ENCODE measurements around the gene NUP153. TPM values are rescaled to one million over a fixed set of nuclear protein-coding genes. Genes with fewer than 3 reads are reported as not detected.

The NUP153 gene
- total and polyA plus RNA-seq, 10 of the 15 experiments (the other 5 are each of a cell fraction or from before 2014, with no cell fraction given) = 13.9 to 77.7 (median 56.2) TPM

GRCh38 chr6:17621003-17621402 lies 85.7 kb downstream of the NUP153 start (continued):
- TF ChIP-seq CREM (IDR thresholded peaks at IDR 0.05; ENCODE audit: low read depth) = peak; percentile 10; the same call in 1 of the 2 replicates
- no peak for TF ChIP-seq NFYB (IDR thresholded peaks at IDR 0.05; ENCODE audit: insufficient read depth, low read depth, low read length)
- TF ChIP-seq CEBPB (IDR thresholded peaks at IDR 0.05; ENCODE audit: borderline replicate concordance in 1 of 2, low read depth in 2 of 2, low read length in 2 of 2) = no peak
- peak; percentile 12; the same call in 1 of the 2 replicates for TF ChIP-seq RAD21 (IDR thresholded peaks at IDR 0.05; ENCODE audit: insufficient read depth, low read depth, low read length)
- no peak for TF ChIP-seq BACH1 (IDR thresholded peaks at IDR 0.05; ENCODE audit: borderline replicate concordance)
- TF ChIP-seq NRF1 (conservative IDR thresholded peaks at IDR 0.05; ENCODE audit: low read depth, low read length) = no peak
- TF ChIP-seq, protein P1, sequence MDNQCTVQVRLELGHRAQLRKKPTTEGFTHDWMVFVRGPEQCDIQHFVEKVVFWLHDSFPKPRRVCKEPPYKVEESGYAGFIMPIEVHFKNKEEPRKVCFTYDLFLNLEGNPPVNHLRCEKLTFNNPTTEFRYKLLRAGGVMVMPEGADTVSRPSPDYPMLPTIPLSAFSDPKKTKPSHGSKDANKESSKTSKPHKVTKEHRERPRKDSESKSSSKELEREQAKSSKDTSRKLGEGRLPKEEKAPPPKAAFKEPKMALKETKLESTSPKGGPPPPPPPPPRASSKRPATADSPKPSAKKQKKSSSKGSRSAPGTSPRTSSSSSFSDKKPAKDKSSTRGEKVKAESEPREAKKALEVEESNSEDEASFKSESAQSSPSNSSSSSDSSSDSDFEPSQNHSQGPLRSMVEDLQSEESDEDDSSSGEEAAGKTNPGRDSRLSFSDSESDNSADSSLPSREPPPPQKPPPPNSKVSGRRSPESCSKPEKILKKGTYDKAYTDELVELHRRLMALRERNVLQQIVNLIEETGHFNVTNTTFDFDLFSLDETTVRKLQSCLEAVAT (IDR thresholded peaks at IDR 0.05) = no peak
- no peak for TF ChIP-seq ZNF207 (IDR thresholded peaks at IDR 0.05; ENCODE audit: borderline replicate concordance)
- peak; percentile 56 to 57; a peak in 2 of 4 replicates for TF ChIP-seq IKZF2 (IDR thresholded peaks at IDR 0.05)
- TF ChIP-seq ATF7 (IDR thresholded peaks at IDR 0.05; ENCODE audit: low read depth) = peak; percentile 50; the same call in 1 of the 2 replicates
- no peak for TF ChIP-seq TARDBP (IDR thresholded peaks at IDR 0.05; ENCODE audit: borderline replicate concordance)
- no peak for TF ChIP-seq IRF4 (IDR thresholded peaks at IDR 0.05; ENCODE audit: low read depth, low read length)
- no peak for TF ChIP-seq CHD1 (IDR thresholded peaks at IDR 0.05; ENCODE audit: low read depth, low read length)
- no peak for TF ChIP-seq HDAC2 (IDR thresholded peaks at IDR 0.05)
- TF ChIP-seq RELA (IDR thresholded peaks at IDR 0.05; ENCODE audit: borderline replicate concordance, partially characterized antibody) = no peak
- 0 out of 4 replicates have a peak, but pooled peaks of 1 of the 2 experiments have one; percentile 43 for TF ChIP-seq ETV6 (conservative IDR thresholded peaks at IDR 0.05 in 1 of 2, IDR thresholded peaks at IDR 0.05 in 1 of 2; ENCODE audit: borderline replicate concordance in 1 of 2, low read depth in 1 of 2)
- no peak for TF ChIP-seq WRNIP1 (IDR thresholded peaks at IDR 0.05; ENCODE audit: borderline replicate concordance, low read depth, low read length)
- TF ChIP-seq, protein P2, sequence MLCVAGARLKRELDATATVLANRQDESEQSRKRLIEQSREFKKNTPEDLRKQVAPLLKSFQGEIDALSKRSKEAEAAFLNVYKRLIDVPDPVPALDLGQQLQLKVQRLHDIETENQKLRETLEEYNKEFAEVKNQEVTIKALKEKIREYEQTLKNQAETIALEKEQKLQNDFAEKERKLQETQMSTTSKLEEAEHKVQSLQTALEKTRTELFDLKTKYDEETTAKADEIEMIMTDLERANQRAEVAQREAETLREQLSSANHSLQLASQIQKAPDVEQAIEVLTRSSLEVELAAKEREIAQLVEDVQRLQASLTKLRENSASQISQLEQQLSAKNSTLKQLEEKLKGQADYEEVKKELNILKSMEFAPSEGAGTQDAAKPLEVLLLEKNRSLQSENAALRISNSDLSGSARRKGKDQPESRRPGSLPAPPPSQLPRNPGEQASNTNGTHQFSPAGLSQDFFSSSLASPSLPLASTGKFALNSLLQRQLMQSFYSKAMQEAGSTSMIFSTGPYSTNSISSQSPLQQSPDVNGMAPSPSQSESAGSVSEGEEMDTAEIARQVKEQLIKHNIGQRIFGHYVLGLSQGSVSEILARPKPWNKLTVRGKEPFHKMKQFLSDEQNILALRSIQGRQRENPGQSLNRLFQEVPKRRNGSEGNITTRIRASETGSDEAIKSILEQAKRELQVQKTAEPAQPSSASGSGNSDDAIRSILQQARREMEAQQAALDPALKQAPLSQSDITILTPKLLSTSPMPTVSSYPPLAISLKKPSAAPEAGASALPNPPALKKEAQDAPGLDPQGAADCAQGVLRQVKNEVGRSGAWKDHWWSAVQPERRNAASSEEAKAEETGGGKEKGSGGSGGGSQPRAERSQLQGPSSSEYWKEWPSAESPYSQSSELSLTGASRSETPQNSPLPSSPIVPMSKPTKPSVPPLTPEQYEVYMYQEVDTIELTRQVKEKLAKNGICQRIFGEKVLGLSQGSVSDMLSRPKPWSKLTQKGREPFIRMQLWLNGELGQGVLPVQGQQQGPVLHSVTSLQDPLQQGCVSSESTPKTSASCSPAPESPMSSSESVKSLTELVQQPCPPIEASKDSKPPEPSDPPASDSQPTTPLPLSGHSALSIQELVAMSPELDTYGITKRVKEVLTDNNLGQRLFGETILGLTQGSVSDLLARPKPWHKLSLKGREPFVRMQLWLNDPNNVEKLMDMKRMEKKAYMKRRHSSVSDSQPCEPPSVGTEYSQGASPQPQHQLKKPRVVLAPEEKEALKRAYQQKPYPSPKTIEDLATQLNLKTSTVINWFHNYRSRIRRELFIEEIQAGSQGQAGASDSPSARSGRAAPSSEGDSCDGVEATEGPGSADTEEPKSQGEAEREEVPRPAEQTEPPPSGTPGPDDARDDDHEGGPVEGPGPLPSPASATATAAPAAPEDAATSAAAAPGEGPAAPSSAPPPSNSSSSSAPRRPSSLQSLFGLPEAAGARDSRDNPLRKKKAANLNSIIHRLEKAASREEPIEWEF (IDR thresholded peaks at IDR 0.05; ENCODE audit: insufficient replicate concordance, low read depth, low read length) = no peak

Data from GM12878 (cell line).